Common myeloid progenitor, CD34-positive (primary cell): ENCODE measurements around the gene ANGPT4. TPM values are rescaled to one million over a fixed set of nuclear protein-coding genes. Genes with fewer than 3 reads are reported as not detected.

Source experiments
- CTCF ChIA-PET: fragments of 350-600 bp; sonication (Branson Sonifier 250); formaldehyde crosslinking; loops from one replicate; lab custom pipeline; 2021; ENCODE audit warnings: antibody characterized with exemption; lab: Charles Lee
- POLR2A ChIA-PET: fragments of 350-600 bp; sonication (Branson Sonifier 250); formaldehyde crosslinking; loops from one replicate; lab custom pipeline; 2021; ENCODE audit warnings: antibody characterized with exemption; lab: Charles Lee
- DNase-seq, 3 donors: peaks; one replicate each; pipeline versions ENCODE4 v3.0.0 to v3.0.0-alpha.2; 2013
- H3K27ac ChIP-seq, 2 experiments: 1 replicate in 1 of 2; 2 replicates in 1 of 2; pipeline ENCODE4 v1.7.0; 2013; ENCODE audit warnings: inconsistent platforms in 2 of 2, low read length in 2 of 2, mild to moderate bottlenecking in 2 of 2, low read depth in 1 of 2, moderate library complexity in 1 of 2; ENCODE audit not compliant: severe bottlenecking in 2 of 2, insufficient read depth in 1 of 2, poor library complexity in 1 of 2
- H3K27me3 ChIP-seq, 5 experiments: replicated peaks in 2 of 5; 1 replicate in 3 of 5; 2 replicates in 2 of 5; pipeline versions ENCODE4 v1.6.1 to v1.7.0; 2013; ENCODE audit warnings: low read length in 4 of 5, mild to moderate bottlenecking in 2 of 5, moderate library complexity in 2 of 5, inconsistent platforms in 1 of 5; ENCODE audit not compliant: insufficient read depth in 5 of 5, control insufficient read depth in 4 of 5
- H3K36me3 ChIP-seq, 4 experiments: 1 replicate in 2 of 4; 2 replicates in 2 of 4; pipeline versions ENCODE4 v1.6.1 to v1.7.0; 2013; ENCODE audit warnings: low read length in 3 of 4, control low read depth in 1 of 4, mild to moderate bottlenecking in 1 of 4; ENCODE audit not compliant: control insufficient read depth in 4 of 4, insufficient read depth in 4 of 4
- H3K4me1 ChIP-seq, 4 experiments: 1 replicate in 3 of 4; 2 replicates in 1 of 4; pipeline versions ENCODE4 v1.6.1 to v1.7.1; 2013; ENCODE audit warnings: low read length in 3 of 4, mild to moderate bottlenecking in 3 of 4, control low read depth in 1 of 4, inconsistent platforms in 1 of 4, moderate library complexity in 1 of 4; ENCODE audit not compliant: control insufficient read depth in 4 of 4, insufficient read depth in 4 of 4; ENCODE audit errors: control extremely low read depth in 1 of 4
- H3K4me3 ChIP-seq, 7 experiments: 1 replicate in 4 of 7; 2 replicates in 3 of 7; pipeline versions ENCODE4 v1.5.1 to v1.7.0; 2013; ENCODE audit warnings: mild to moderate bottlenecking in 7 of 7, low read length in 6 of 7, moderate library complexity in 6 of 7, inconsistent platforms in 2 of 7, low read depth in 2 of 7, control low read depth in 1 of 7; ENCODE audit not compliant: insufficient read depth in 4 of 7, control insufficient read depth in 1 of 7; ENCODE audit errors: extremely low read depth in 1 of 7
- H3K9me3 ChIP-seq, 5 experiments: 1 replicate in 4 of 5; 2 replicates in 1 of 5; pipeline versions ENCODE4 v1.6.1 to v1.7.1; 2013; ENCODE audit warnings: low read length in 4 of 5, mild to moderate bottlenecking in 2 of 5, inconsistent platforms in 1 of 5, low read depth in 1 of 5, moderate library complexity in 1 of 5; ENCODE audit not compliant: control insufficient read depth in 4 of 5, insufficient read depth in 2 of 5; ENCODE audit errors: control extremely low read depth in 1 of 5
- WGBS: methylation state at CpG from one replicate; pipeline ENCODE4 v1.1.5; 2013; ENCODE audit not compliant: insufficient coverage; 5-methylcytosine and 5-hydroxymethylcytosine counted together
- polyA plus RNA-seq: library from polyadenylated mRNA; unstranded; fragments of 120-200 nt; gene quantifications from one replicate; pipeline ENCODE4 v1.2.1, GENCODE V29; 2013

Gene ANGPT4
- polyA plus RNA-seq, result not detected

GRCh38 chr20:916125-916799 lies at the start of gene ANGPT4:
Gene ANGPT4, minus strand, starts transcription at chr20:916334. Its CDS starts 120 bp downstream, at chr20:916214.
- DNase-seq, result no peak
- WGBS, result 69% methylated on average over 13 of the region's 18 CpGs
- ChIA-PET CTCF (interaction anchor here (1.1 kb wide), 1 partner anchor 85 kb away, joined by 3 read pairs; no protein-coding TSS in a partner anchor), POLR2A (no interaction called here)
- Histone ChIP-seq H3K27me3 (peaks cover 0 to 3% (median 0%) of the 10 kb centered on the region in 5 experiments), H3K4me3 (no peak within 1 kb of the TSS), H3K36me3 (no peaks in the 10 kb centered on the region), H3K27ac (no peak within 1 kb of the TSS), H3K9me3 (no peaks in the 10 kb centered on the region), H3K4me1 (peaks cover 0 to 13% (median 9%) of the 10 kb centered on the region in 4 experiments)

- Histone ChIP-seq H3K27ac (no peak overlapping the region), H3K27me3 (no peaks in the 10 kb centered on the region), H3K9me3 (peaks cover 0 to 2% (median 0%) of the 10 kb centered on the region in 5 experiments), H3K36me3 (no peaks in the 10 kb centered on the region), H3K4me3 (no peak overlapping the region), H3K4me1 (peaks cover 0 to 5% (median 1%) of the 10 kb centered on the region in 4 experiments)
- CTCF ChIA-PET, result no interaction called here
- POLR2A ChIA-PET, result no interaction called here
- DNase-seq, result no peak
- WGBS, result 91% methylated on average over 4 of the region's 10 CpGs
Observed at GRCh38 chr20:963795-964194, 47.7 kb upstream of the ANGPT4 start.

- Histone ChIP-seq H3K27ac (no peak overlapping the region), H3K4me3 (no peak overlapping the region), H3K36me3 (no peaks in the 10 kb centered on the region), H3K27me3 (no peaks in the 10 kb centered on the region), H3K9me3 (no peaks in the 10 kb centered on the region), H3K4me1 (peaks cover 0 to 5% (median 1%) of the 10 kb centered on the region in 4 experiments)
- WGBS, result 91% methylated on average over 8 of the region's 8 CpGs
- DNase-seq, result no peak
- ChIA-PET CTCF (interaction anchor here (1.2 to 3.1 kb wide), 2 partner anchors 146 kb away, joined by 4 to 22 read pairs; no protein-coding TSS in a partner anchor), POLR2A (no interaction called here)
Observed at GRCh38 chr20:962683-963082, 46.5 kb upstream of the ANGPT4 start.

- no peak overlapping the region for H3K4me3 ChIP-seq
- H3K4me1 ChIP-seq, result peaks cover 0 to 5% (median 1%) of the 10 kb centered on the region in 4 experiments
- DNase-seq, result no peak
- H3K9me3 ChIP-seq, result no peaks in the 10 kb centered on the region
- H3K27ac ChIP-seq, result no peak overlapping the region
- WGBS, result 84% methylated on average over 3 of the region's 3 CpGs
- H3K27me3 ChIP-seq, result no peaks in the 10 kb centered on the region
- no peaks in the 10 kb centered on the region for H3K36me3 ChIP-seq
- ChIA-PET CTCF (interaction anchor here (1.2 to 3.1 kb wide), 2 partner anchors 145 to 146 kb away, joined by 4 to 22 read pairs; no protein-coding TSS in a partner anchor), POLR2A (no interaction called here)
Observed at GRCh38 chr20:962223-962622, 46.1 kb upstream of the ANGPT4 start.

- WGBS, result 100% methylated on average over 2 of the region's 2 CpGs
- ChIA-PET CTCF (interaction anchor here (0.9 to 3.1 kb wide), 3 partner anchors 9 to 146 kb away, joined by 3 to 22 read pairs (median 4); no protein-coding TSS in a partner anchor), POLR2A (no interaction called here)
Observed at GRCh38 chr20:961768-962167, 45.6 kb upstream of the ANGPT4 start.

GRCh38 chr20:959996-960615 lies 44.0 kb upstream of the ANGPT4 start:
- no peak for DNase-seq
- WGBS, result 95% methylated on average over 14 of the region's 16 CpGs
- Histone ChIP-seq H3K4me3 (no peak overlapping the region), H3K27me3 (peaks cover 0 to 8% (median 4%) of the 10 kb centered on the region in 5 experiments), H3K9me3 (no peaks in the 10 kb centered on the region), H3K36me3 (no peaks in the 10 kb centered on the region), H3K4me1 (peaks cover 0 to 5% (median 1%) of the 10 kb centered on the region in 4 experiments), H3K27ac (no peak overlapping the region)
- ChIA-PET POLR2A (no interaction called here), CTCF (interaction anchor here (2.8 to 5.7 kb wide), 3 partner anchors 12 to 148 kb away, joined by 12 to 143 read pairs (median 31); no protein-coding TSS in a partner anchor)

More at GRCh38 chr20:961768-962167, 45.6 kb upstream of the ANGPT4 start:
- Histone ChIP-seq H3K4me1 (peaks cover 0 to 5% (median 1%) of the 10 kb centered on the region in 4 experiments), H3K4me3 (no peak overlapping the region), H3K36me3 (no peaks in the 10 kb centered on the region), H3K9me3 (no peaks in the 10 kb centered on the region), H3K27me3 (no peaks in the 10 kb centered on the region), H3K27ac (no peak overlapping the region)
- no peak for DNase-seq
